Measurements from ENCODE around the gene DDX11.
"Not testable (repeated sequence)": the region's sequence is repeated elsewhere in the genome, so short reads cannot be mapped to it uniquely, and the experiment has no call there.

Gene DDX11

DNA sequence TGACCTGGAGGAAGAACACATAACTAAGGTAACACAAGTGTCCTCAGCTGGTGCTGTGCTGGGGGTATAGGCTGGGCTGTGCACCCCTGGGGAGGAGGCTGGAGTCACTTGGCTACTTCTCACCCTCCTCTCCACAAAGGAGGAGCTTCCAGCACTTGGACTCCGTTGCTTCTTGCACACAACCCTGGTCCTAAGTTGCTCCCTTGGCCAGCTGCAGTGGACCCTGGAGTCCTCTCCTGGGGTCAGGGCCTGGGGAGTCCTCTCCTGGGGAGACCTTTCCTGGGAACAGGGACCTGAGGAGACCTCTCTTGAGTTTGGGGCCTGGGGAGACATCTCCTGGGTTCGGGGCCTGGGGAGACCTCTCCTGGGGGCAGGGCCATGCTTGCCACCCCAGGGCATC is 14.3 kb downstream of the DDX11 start:
- POLR2A ChIA-PET; H3K4me1 ChIP-seq (ENCODE audit: control extremely low read depth in 1 of 4, control insufficient read depth in 4 of 4, insufficient read depth in 4 of 4, low read length in 3 of 4); H3K27me3 ChIP-seq (replicated peaks in 2 of 5; ENCODE audit: control insufficient read depth in 4 of 5, insufficient read depth in 5 of 5, low read length in 4 of 5); H3K27ac ChIP-seq (ENCODE audit: insufficient read depth in 1 of 2, low read depth in 1 of 2, low read length in 2 of 2, poor library complexity in 1 of 2, severe bottlenecking in 2 of 2); CTCF ChIA-PET; H3K9me3 ChIP-seq (ENCODE audit: control extremely low read depth in 1 of 5, control insufficient read depth in 4 of 5, insufficient read depth in 2 of 5, low read depth in 1 of 5, low read length in 4 of 5); DNase-seq; H3K4me3 ChIP-seq (ENCODE audit: control insufficient read depth in 1 of 7, extremely low read depth in 1 of 7, insufficient read depth in 4 of 7, low read depth in 2 of 7, low read length in 6 of 7): not testable (repeated sequence)
- H3K36me3 ChIP-seq (ENCODE audit: control insufficient read depth in 4 of 4, insufficient read depth in 4 of 4, low read length in 3 of 4) = peaks cover 0 to 62% (median 22%) of the 10 kb centered on the region in 4 experiments
- 100% methylated on average over 1 of the region's 2 CpGs for WGBS (ENCODE audit: insufficient coverage)

DNA sequence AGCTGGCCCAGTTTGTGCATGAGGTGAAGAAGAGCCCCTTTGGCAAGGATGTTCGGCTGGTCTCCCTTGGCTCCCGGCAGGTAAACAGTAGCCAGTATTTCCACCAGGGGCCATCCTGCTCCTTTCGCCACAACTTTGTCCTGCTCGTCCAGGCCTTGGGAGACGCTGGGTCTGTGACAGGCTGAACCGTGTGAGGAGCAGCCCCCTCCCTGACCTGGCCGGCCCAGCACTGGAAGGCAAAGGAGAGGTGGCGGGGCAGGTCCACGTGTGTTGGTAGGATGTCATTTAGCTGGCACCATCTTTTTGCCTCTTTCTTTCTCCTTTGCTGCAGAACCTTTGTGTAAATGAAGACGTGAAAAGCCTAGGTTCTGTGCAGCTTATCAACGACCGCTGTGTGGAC is 15.4 kb downstream of the DDX11 start:
- Histone ChIP-seq H3K27ac (ENCODE audit: insufficient read depth in 1 of 2, low read depth in 1 of 2, low read length in 2 of 2, poor library complexity in 1 of 2, severe bottlenecking in 2 of 2) (no peak overlapping the region), H3K4me3 (ENCODE audit: control insufficient read depth in 1 of 7, extremely low read depth in 1 of 7, insufficient read depth in 4 of 7, low read depth in 2 of 7, low read length in 6 of 7) (no peak overlapping the region), H3K9me3 (ENCODE audit: control extremely low read depth in 1 of 5, control insufficient read depth in 4 of 5, insufficient read depth in 2 of 5, low read depth in 1 of 5, low read length in 4 of 5) (no peaks in the 10 kb centered on the region), H3K36me3 (ENCODE audit: control insufficient read depth in 4 of 4, insufficient read depth in 4 of 4, low read length in 3 of 4) (peaks cover 0 to 58% (median 18%) of the 10 kb centered on the region in 4 experiments), H3K4me1 (ENCODE audit: control extremely low read depth in 1 of 4, control insufficient read depth in 4 of 4, insufficient read depth in 4 of 4, low read length in 3 of 4) (no peaks in the 10 kb centered on the region), H3K27me3 (replicated peaks in 2 of 5; ENCODE audit: control insufficient read depth in 4 of 5, insufficient read depth in 5 of 5, low read length in 4 of 5) (no peaks in the 10 kb centered on the region)
- 87% methylated on average over 9 of the region's 12 CpGs for WGBS (ENCODE audit: insufficient coverage)
- ChIA-PET POLR2A (no interaction called here), CTCF (no interaction called here)
- DNase-seq = no peak

DNA sequence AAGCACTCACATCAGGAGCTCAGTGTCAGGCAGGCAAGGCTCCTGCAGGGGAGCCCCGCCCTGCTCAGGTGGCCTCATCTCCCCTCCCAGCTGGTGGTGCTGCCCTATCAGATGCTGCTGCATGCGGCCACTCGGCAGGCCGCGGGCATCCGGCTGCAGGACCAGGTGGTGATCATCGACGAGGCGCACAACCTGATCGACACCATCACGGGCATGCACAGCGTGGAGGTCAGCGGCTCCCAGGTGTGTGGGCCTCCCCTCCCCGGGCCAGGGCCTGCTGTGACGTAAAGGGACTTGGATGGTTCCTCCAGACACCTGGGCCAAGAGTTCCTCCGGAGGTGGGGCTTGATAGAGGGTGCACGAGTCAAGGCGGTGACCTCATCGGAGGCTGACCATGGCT is 18.0 kb downstream of the DDX11 start:
- 86% methylated on average over 9 of the region's 19 CpGs for WGBS (ENCODE audit: insufficient coverage)
- not testable (repeated sequence) for H3K4me3 ChIP-seq (ENCODE audit: control insufficient read depth in 1 of 7, extremely low read depth in 1 of 7, insufficient read depth in 4 of 7, low read depth in 2 of 7, low read length in 6 of 7)

DNA sequence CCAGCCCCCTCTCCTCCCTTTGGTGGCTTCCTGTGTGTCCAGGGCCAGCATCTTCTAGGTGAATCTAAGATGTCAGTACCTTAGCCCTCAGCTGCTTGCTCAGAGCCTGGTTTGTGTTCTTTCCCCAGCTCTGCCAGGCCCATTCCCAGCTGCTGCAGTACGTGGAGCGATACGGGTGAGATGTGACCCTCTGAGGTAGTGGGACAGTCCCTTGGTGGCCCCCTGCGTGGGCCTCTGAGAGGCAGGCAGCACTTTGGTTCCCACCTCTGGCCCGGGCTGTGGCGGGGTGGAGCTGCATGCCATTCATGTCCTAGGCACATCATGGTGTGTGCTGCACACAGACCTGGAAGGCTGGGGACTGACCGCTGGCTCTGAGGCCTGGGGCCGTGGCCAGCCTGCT is 19.1 kb downstream of the DDX11 start:
- DNase-seq; H3K4me1 ChIP-seq (ENCODE audit: control extremely low read depth in 1 of 4, control insufficient read depth in 4 of 4, insufficient read depth in 4 of 4, low read length in 3 of 4); H3K27ac ChIP-seq (ENCODE audit: insufficient read depth in 1 of 2, low read depth in 1 of 2, low read length in 2 of 2, poor library complexity in 1 of 2, severe bottlenecking in 2 of 2); H3K4me3 ChIP-seq (ENCODE audit: control insufficient read depth in 1 of 7, extremely low read depth in 1 of 7, insufficient read depth in 4 of 7, low read depth in 2 of 7, low read length in 6 of 7); CTCF ChIA-PET; H3K9me3 ChIP-seq (ENCODE audit: control extremely low read depth in 1 of 5, control insufficient read depth in 4 of 5, insufficient read depth in 2 of 5, low read depth in 1 of 5, low read length in 4 of 5); H3K27me3 ChIP-seq (replicated peaks in 2 of 5; ENCODE audit: control insufficient read depth in 4 of 5, insufficient read depth in 5 of 5, low read length in 4 of 5); POLR2A ChIA-PET: not testable (repeated sequence)
- peaks cover 0 to 52% (median 26%) of the 10 kb centered on the region in 4 experiments for H3K36me3 ChIP-seq (ENCODE audit: control insufficient read depth in 4 of 4, insufficient read depth in 4 of 4, low read length in 3 of 4)
- WGBS (ENCODE audit: insufficient coverage) = 100% methylated on average over 2 of the region's 8 CpGs

More for the DNA sequence above, 18.0 kb downstream of the DDX11 start:
- DNase-seq; POLR2A ChIA-PET; H3K27ac ChIP-seq (ENCODE audit: insufficient read depth in 1 of 2, low read depth in 1 of 2, low read length in 2 of 2, poor library complexity in 1 of 2, severe bottlenecking in 2 of 2); CTCF ChIA-PET; H3K9me3 ChIP-seq (ENCODE audit: control extremely low read depth in 1 of 5, control insufficient read depth in 4 of 5, insufficient read depth in 2 of 5, low read depth in 1 of 5, low read length in 4 of 5); H3K27me3 ChIP-seq (replicated peaks in 2 of 5; ENCODE audit: control insufficient read depth in 4 of 5, insufficient read depth in 5 of 5, low read length in 4 of 5); H3K4me1 ChIP-seq (ENCODE audit: control extremely low read depth in 1 of 4, control insufficient read depth in 4 of 4, insufficient read depth in 4 of 4, low read length in 3 of 4): not testable (repeated sequence)
- peaks cover 0 to 52% (median 21%) of the 10 kb centered on the region in 4 experiments for H3K36me3 ChIP-seq (ENCODE audit: control insufficient read depth in 4 of 4, insufficient read depth in 4 of 4, low read length in 3 of 4)

DNA sequence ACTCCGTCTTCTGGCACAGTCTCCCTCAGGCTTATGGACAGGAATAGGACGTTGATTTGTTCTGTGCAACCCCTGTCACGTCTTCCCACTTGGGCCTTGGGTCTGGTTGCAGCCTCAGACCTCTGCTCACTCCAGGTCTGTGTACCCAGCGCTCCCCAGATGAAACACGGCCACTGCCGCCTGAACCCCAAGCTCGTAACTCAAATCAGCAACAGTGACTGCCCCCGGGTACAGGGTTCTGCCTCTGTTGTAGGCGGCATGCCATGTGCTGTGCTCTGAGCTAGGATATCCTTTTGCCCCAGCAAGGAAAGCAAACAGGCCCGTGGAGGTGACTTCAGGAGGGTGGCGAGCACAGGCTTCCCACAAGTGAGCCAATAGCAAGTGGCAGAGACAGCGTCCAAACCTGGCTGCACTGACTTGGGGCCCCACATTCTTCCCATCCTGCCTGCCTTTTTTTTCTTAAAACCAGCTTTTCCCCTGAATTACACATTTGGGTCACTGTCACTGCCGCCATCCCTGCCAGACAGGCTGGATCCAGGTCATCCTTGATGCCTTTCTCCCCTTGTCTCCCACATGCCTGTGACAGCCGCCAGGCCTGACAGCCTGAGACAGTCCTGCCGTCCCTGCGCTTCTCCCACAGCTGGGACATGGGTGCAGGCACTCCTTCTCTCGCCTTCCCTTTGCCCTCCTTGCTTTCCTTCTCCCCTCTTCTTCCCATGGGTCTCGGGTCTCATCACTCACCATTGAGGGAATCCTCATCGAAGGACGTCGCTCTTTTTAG is 21.6 kb downstream of the DDX11 start:
- H3K27me3 ChIP-seq (replicated peaks in 2 of 5; ENCODE audit: control insufficient read depth in 4 of 5, insufficient read depth in 5 of 5, low read length in 4 of 5); DNase-seq; CTCF ChIA-PET; H3K9me3 ChIP-seq (ENCODE audit: control extremely low read depth in 1 of 5, control insufficient read depth in 4 of 5, insufficient read depth in 2 of 5, low read depth in 1 of 5, low read length in 4 of 5); POLR2A ChIA-PET; H3K4me3 ChIP-seq (ENCODE audit: control insufficient read depth in 1 of 7, extremely low read depth in 1 of 7, insufficient read depth in 4 of 7, low read depth in 2 of 7, low read length in 6 of 7); H3K27ac ChIP-seq (ENCODE audit: insufficient read depth in 1 of 2, low read depth in 1 of 2, low read length in 2 of 2, poor library complexity in 1 of 2, severe bottlenecking in 2 of 2); H3K4me1 ChIP-seq (ENCODE audit: control extremely low read depth in 1 of 4, control insufficient read depth in 4 of 4, insufficient read depth in 4 of 4, low read length in 3 of 4): not testable (repeated sequence)
- peaks cover 0 to 39% (median 16%) of the 10 kb centered on the region in 4 experiments for H3K36me3 ChIP-seq (ENCODE audit: control insufficient read depth in 4 of 4, insufficient read depth in 4 of 4, low read length in 3 of 4)
- 97% methylated on average over 6 of the region's 21 CpGs for WGBS (ENCODE audit: insufficient coverage)

DNA sequence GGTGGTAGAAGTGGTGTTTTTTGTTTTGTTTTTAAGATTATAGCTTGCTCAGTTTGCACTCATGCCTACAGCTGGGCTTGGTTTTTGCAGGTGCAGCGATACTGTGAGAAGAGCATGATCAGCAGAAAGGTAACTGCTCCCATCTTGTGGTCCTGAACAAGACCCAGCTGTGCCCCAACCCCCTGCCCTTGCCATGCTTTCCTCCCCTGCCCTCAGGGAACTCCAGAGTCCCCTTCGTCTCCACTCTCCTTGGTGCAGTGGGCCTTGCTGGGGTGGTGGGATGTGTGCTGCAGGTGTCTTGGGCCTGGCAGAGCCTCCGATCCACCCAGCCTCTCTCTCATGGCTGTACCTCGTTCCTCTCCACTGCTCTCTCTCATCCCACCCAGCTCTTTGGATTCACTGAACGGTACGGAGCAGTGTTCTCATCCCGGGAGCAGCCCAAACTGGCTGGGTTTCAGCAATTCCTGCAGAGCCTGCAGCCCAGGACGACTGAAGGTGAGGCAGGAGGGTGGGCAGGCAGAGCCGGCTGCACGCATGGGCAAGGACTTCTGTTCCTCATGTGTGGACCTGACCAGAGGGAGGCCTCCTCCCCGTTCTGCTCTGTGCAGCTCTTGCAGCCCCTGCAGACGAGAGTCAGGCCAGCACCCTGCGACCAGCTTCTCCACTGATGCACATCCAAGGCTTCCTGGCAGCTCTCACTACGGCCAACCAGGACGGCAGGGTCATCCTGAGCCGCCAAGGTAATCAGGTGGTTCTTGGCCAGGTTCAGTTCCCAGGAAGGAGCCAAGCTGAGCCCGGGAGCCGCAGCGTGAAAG is 22.8 kb downstream of the DDX11 start:
- H3K27ac ChIP-seq (ENCODE audit: insufficient read depth in 1 of 2, low read depth in 1 of 2, low read length in 2 of 2, poor library complexity in 1 of 2, severe bottlenecking in 2 of 2); POLR2A ChIA-PET; H3K27me3 ChIP-seq (replicated peaks in 2 of 5; ENCODE audit: control insufficient read depth in 4 of 5, insufficient read depth in 5 of 5, low read length in 4 of 5); H3K9me3 ChIP-seq (ENCODE audit: control extremely low read depth in 1 of 5, control insufficient read depth in 4 of 5, insufficient read depth in 2 of 5, low read depth in 1 of 5, low read length in 4 of 5); CTCF ChIA-PET; H3K4me1 ChIP-seq (ENCODE audit: control extremely low read depth in 1 of 4, control insufficient read depth in 4 of 4, insufficient read depth in 4 of 4, low read length in 3 of 4); DNase-seq; H3K4me3 ChIP-seq (ENCODE audit: control insufficient read depth in 1 of 7, extremely low read depth in 1 of 7, insufficient read depth in 4 of 7, low read depth in 2 of 7, low read length in 6 of 7): not testable (repeated sequence)
- 93% methylated on average over 7 of the region's 19 CpGs for WGBS (ENCODE audit: insufficient coverage)
- H3K36me3 ChIP-seq (ENCODE audit: control insufficient read depth in 4 of 4, insufficient read depth in 4 of 4, low read length in 3 of 4) = peaks cover 0 to 45% (median 18%) of the 10 kb centered on the region in 4 experiments

DNA sequence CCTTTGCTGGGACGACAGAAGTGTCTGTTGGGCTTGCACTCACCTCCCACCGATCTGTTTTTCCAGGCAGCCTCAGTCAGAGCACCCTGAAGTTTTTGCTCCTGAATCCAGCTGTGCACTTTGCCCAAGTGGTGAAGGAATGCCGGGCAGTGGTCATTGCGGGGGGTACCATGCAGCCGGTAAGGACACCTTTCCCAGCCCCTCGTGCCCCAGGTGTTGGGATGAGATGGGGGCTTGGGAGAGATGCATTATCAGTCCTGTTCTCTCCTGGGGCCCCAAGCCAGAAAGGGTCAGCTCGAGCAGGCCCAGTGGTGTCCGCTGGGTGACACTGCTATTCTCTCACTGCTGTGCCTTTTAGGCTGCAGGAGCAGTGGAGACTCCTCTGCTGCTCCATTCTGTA is 24.2 kb downstream of the DDX11 start:
- 94% methylated on average over 3 of the region's 8 CpGs for WGBS (ENCODE audit: insufficient coverage)
- H3K4me3 ChIP-seq (ENCODE audit: control insufficient read depth in 1 of 7, extremely low read depth in 1 of 7, insufficient read depth in 4 of 7, low read depth in 2 of 7, low read length in 6 of 7); POLR2A ChIA-PET; H3K4me1 ChIP-seq (ENCODE audit: control extremely low read depth in 1 of 4, control insufficient read depth in 4 of 4, insufficient read depth in 4 of 4, low read length in 3 of 4); H3K9me3 ChIP-seq (ENCODE audit: control extremely low read depth in 1 of 5, control insufficient read depth in 4 of 5, insufficient read depth in 2 of 5, low read depth in 1 of 5, low read length in 4 of 5); DNase-seq; H3K27ac ChIP-seq (ENCODE audit: insufficient read depth in 1 of 2, low read depth in 1 of 2, low read length in 2 of 2, poor library complexity in 1 of 2, severe bottlenecking in 2 of 2); H3K27me3 ChIP-seq (replicated peaks in 2 of 5; ENCODE audit: control insufficient read depth in 4 of 5, insufficient read depth in 5 of 5, low read length in 4 of 5); CTCF ChIA-PET: not testable (repeated sequence)
- H3K36me3 ChIP-seq (ENCODE audit: control insufficient read depth in 4 of 4, insufficient read depth in 4 of 4, low read length in 3 of 4) = peaks cover 0 to 47% (median 15%) of the 10 kb centered on the region in 4 experiments
